Hepatocyte (in vitro differentiated cells): ENCODE data around the gene SERPINH1. TPM values are rescaled to one million over a fixed set of nuclear protein-coding genes. Genes with fewer than 3 reads are reported as not detected.
A peak's percentile ranks its signal among the peaks of the same experiment; 100 is the strongest.

ENCODE experiments used
- DNase-seq: peaks from one replicate; pipeline ENCODE4 v3.0.0-alpha.2; 2016; ENCODE audit warnings: low spot score
- H2AFZ ChIP-seq: fragments of 200-600 bp; sonication (generic); 2 replicates; pipeline ENCODE4 v1.6.0; 2016; ENCODE audit warnings: antibody characterized with exemption, mild to moderate bottlenecking
- H3K27ac ChIP-seq: fragments of 200-600 bp; sonication (generic); 2 replicates; pipeline ENCODE4 v1.5.1; 2016; ENCODE audit warnings: mild to moderate bottlenecking
- H3K27me3 ChIP-seq: fragments of 200-600 bp; sonication (generic); 2 replicates; pipeline ENCODE4 v1.6.1; 2016
- H3K36me3 ChIP-seq: fragments of 200-600 bp; sonication (generic); replicated peaks from 2 replicates; pipeline ENCODE4 v1.5.1; 2016; ENCODE audit warnings: low read depth; ENCODE audit not compliant: insufficient read depth
- H3K4me1 ChIP-seq: fragments of 200-600 bp; sonication (generic); 2 replicates; pipeline ENCODE4 v1.5.1; 2016; ENCODE audit warnings: mild to moderate bottlenecking, moderate library complexity; ENCODE audit not compliant: insufficient read depth
- H3K4me2 ChIP-seq: fragments of 200-600 bp; sonication (generic); 2 replicates; pipeline ENCODE4 v1.6.0; 2016
- H3K4me3 ChIP-seq: fragments of 200-600 bp; sonication (generic); 2 replicates; pipeline ENCODE4 v1.5.1; 2016; ENCODE audit warnings: mild to moderate bottlenecking
- H3K79me2 ChIP-seq: fragments of 200-600 bp; sonication (generic); 2 replicates; pipeline ENCODE4 v1.6.0; 2017; ENCODE audit warnings: mild to moderate bottlenecking
- H3K9me2 ChIP-seq: fragments of 200-600 bp; sonication (generic); replicated peaks from 2 replicates; pipeline ENCODE4 v1.6.0; 2017; ENCODE audit warnings: mild to moderate bottlenecking; ENCODE audit not compliant: insufficient read depth
- H3K9me3 ChIP-seq: fragments of 200-600 bp; sonication (generic); 2 replicates; pipeline ENCODE4 v1.5.1; 2016; ENCODE audit warnings: low read depth, mild to moderate bottlenecking
- H4K20me1 ChIP-seq: fragments of 200-600 bp; sonication (generic); 2 replicates; pipeline ENCODE4 v1.6.0; 2016; ENCODE audit warnings: mild to moderate bottlenecking; ENCODE audit not compliant: insufficient read depth, poor library complexity, severe bottlenecking
- CTCF ChIP-seq: fragments of 200-600 bp; sonication (generic); IDR thresholded peaks from 2 replicates; pipeline ENCODE4 v1.5.1; 2016; ENCODE audit warnings: antibody characterized with exemption, mild to moderate bottlenecking; ENCODE audit not compliant: poor library complexity
- EZH2 ChIP-seq: fragments of 200-600 bp; sonication (generic); IDR thresholded peaks from 2 replicates; pipeline ENCODE4 v1.6.1; 2016; ENCODE audit warnings: antibody characterized with exemption, mild to moderate bottlenecking, borderline replicate concordance
- EZH2phosphoT487 ChIP-seq: fragments of 200-600 bp; sonication (generic); IDR thresholded peaks from one replicate; pipeline ENCODE4 v1.6.1; 2018; ENCODE audit warnings: antibody characterized with exemption, mild to moderate bottlenecking, low read depth, moderate library complexity; ENCODE audit not compliant: unreplicated experiment, severe bottlenecking
- WGBS: methylation state at CpG from one replicate; pipeline ENCODE4 v1.1.6; 2016; ENCODE audit warnings: low lambda C conversion rate; ENCODE audit errors: missing lambda C conversion rate; 5-methylcytosine and 5-hydroxymethylcytosine counted together
- polyA plus RNA-seq: library from polyadenylated mRNA; unstranded; fragments of >200 nt; fragmentation: Nextera tagmentation; extraction: Ambion mirVana; gene quantifications from 2 replicates; pipeline ENCODE4 v1.2.1, GENCODE V29; 2016
- total RNA-seq: library from RNA; depleted of rRNA; stranded (reverse); fragments of >200 nt; gene quantifications from 2 replicates; pipeline ENCODE4 v1.2.3, GENCODE V29; 2014

SERPINH1 gene
- total and polyA plus RNA-seq, 2 experiments from 2014 or later, result 479 to 805 TPM

- no peaks in the 10 kb centered on the region for H3K79me2 ChIP-seq
- no peaks in the 10 kb centered on the region for H3K9me2 ChIP-seq
- H3K27me3 ChIP-seq, result peaks cover 17% of the 10 kb centered on the region
- H3K4me1 ChIP-seq, result peaks cover 10% of the 10 kb centered on the region
- H3K9me3 ChIP-seq, result no peaks in the 10 kb centered on the region
- no peak overlapping the region for H3K4me3 ChIP-seq
- no peak overlapping the region for H3K27ac ChIP-seq
- no peak for TF ChIP-seq EZH2
- TF ChIP-seq CTCF, result no peak
- TF ChIP-seq EZH2phosphoT487, result no peak
- no peak for DNase-seq
- no peak overlapping the region for H2AFZ ChIP-seq
- H4K20me1 ChIP-seq, result no peaks in the 10 kb centered on the region
- H3K36me3 ChIP-seq, result no peaks in the 10 kb centered on the region
- 98% methylated on average over 5 of the region's 5 CpGs for WGBS
- H3K4me2 ChIP-seq, result no peak overlapping the region
Measured at GRCh38 chr11:75523189-75523588, 38.9 kb upstream of the SERPINH1 start.

GRCh38 chr11:75523811-75524664 lies 38.0 kb upstream of the SERPINH1 start:
- WGBS, result 79% methylated on average over 10 of the region's 10 CpGs
- H3K4me1 ChIP-seq, result peaks cover 10% of the 10 kb centered on the region
- TF ChIP-seq CTCF, result no peak
- TF ChIP-seq EZH2phosphoT487, result no peak
- TF ChIP-seq EZH2, result no peak
- H2AFZ ChIP-seq, result no peak overlapping the region
- no peaks in the 10 kb centered on the region for H4K20me1 ChIP-seq
- no peak overlapping the region for H3K4me3 ChIP-seq
- H3K27ac ChIP-seq, result no peak overlapping the region
- peak overlapping the region; percentile 100 for H3K4me2 ChIP-seq
- no peaks in the 10 kb centered on the region for H3K9me3 ChIP-seq
- no peak for DNase-seq
- H3K9me2 ChIP-seq, result no peaks in the 10 kb centered on the region
- peaks cover 17% of the 10 kb centered on the region for H3K27me3 ChIP-seq
- no peaks in the 10 kb centered on the region for H3K36me3 ChIP-seq
- H3K79me2 ChIP-seq, result no peaks in the 10 kb centered on the region

- Histone ChIP-seq H3K9me3 (no peaks in the 10 kb centered on the region), H3K27ac (no peak overlapping the region), H3K4me1 (peaks cover 10% of the 10 kb centered on the region), H3K36me3 (no peaks in the 10 kb centered on the region), H3K4me2 (peak overlapping the region; percentile 100), H2AFZ (peak overlapping the region; percentile 45), H3K79me2 (no peaks in the 10 kb centered on the region), H3K4me3 (peak overlapping the region; percentile 88), H3K27me3 (peaks cover 17% of the 10 kb centered on the region), H3K9me2 (no peaks in the 10 kb centered on the region), H4K20me1 (no peaks in the 10 kb centered on the region)
- DNase-seq, result no peak
- WGBS, result 6% methylated on average over 28 of the region's 51 CpGs
- TF ChIP-seq CTCF (no peak), EZH2 (no peak), EZH2phosphoT487 (no peak)
Measured at GRCh38 chr11:75524665-75525432, 37.2 kb upstream of the SERPINH1 start.
